Raji (cell line): ENCODE data around the gene BCL3.

Source experiments
- POLR2A ChIP-seq: IDR thresholded peaks from 2 replicates; pipeline ENCODE4 v1.6.1; 2011; ENCODE audit warnings: low read depth, low read length, control low read depth; ENCODE audit not compliant: insufficient read depth

The BCL3 gene

DNA sequence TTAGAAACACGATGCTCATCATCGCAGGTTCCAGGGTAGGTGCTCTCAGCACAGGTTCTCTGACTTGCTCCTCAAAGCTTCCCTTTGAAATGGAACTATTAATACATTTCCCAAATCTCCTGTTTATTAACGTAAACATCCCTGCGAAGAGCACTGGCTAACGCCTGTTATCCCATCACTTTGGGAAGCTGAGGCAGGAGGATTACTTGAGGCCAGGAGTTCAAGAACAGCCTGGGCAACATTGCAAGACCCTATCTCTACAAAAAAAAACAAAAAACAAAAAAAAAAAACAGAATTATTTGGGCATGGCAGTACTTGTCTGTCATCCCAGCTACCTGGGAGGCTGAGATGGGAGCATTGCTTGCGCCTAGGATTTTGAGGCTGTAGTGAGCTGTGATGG lies 30.9 kb upstream of the BCL3 start:
- no peak for TF ChIP-seq POLR2A

DNA sequence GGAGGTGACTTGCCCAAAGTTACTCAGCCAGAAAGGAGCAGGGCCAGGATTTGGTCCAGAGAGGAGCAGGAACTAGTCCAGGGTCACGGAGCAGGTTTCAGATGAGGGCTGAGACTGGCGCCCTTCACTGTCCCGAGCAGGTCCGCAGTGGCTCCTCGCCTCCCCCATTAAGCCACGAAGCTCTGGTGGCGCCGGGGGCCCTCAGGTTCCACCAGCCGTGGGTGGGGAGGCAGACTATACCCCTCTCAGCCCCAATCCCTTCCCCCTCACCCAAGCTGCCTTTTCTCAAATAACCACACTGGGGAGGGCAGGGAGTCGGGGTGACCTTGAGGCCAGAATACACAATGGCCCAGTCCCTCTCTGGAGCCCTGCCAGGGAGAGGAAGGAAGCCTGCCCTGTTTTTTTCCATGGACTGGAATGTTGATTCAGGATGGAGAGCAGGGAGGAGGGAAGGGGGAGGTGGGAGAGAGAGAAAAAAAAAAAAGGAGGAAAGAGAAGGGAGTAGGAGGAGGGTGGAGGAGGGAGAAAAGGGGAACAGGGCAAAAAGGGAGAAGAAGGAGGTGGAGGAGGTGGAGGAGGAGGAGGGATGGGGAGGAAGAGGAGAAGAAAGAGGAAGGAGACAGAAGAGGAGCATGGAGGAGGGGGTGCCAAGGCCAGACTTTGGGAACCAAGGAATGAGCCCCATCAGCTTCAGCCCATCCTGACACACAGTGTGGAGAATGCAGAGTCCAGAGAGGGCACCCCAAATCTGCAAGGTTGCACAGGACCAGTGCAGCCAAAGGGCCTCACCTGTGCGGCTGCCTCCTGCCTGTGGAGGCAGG lies 29.9 kb upstream of the BCL3 start:
- no peak for TF ChIP-seq POLR2A

DNA sequence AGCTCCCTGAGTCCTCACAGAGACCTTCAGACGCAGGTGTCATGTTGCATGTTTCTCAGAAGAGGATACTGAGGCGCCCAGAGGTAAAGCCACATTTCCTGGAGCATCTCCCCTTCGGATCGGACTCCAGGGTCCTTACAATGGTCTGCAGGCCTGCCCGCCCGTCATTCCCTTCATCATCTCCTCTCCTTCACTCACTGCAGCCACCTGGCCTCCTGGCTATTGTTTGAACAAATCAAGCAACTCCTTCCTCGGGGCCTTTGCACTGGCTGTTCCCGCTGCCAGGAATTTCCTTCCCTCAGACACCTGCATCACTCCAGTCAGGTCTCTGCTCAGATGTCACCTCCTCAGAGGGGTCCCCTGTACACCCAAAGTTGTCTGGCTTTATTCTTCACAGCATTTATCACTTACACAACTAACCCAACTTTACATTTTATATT lies 29.2 kb upstream of the BCL3 start:
- TF ChIP-seq POLR2A: no peak

DNA sequence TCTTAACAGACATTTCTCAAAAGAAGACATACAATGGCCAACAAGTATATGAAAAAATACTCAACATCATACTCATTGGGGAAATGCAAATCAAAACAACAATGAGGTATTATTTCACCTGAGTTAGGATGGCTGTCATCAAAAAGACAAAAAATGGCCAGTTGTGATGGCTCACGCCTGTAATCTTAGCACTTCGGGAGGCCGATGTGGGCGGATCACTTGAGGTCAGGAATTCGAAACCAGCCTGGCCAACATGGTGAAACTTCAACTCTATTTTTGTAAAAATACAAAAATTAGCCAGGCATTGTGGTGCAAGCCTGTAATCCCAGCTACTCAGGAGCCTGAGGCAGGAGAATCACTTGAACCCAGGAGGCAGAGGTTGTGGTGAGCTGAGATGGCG lies 27.6 kb upstream of the BCL3 start:
- TF ChIP-seq POLR2A: no peak

DNA sequence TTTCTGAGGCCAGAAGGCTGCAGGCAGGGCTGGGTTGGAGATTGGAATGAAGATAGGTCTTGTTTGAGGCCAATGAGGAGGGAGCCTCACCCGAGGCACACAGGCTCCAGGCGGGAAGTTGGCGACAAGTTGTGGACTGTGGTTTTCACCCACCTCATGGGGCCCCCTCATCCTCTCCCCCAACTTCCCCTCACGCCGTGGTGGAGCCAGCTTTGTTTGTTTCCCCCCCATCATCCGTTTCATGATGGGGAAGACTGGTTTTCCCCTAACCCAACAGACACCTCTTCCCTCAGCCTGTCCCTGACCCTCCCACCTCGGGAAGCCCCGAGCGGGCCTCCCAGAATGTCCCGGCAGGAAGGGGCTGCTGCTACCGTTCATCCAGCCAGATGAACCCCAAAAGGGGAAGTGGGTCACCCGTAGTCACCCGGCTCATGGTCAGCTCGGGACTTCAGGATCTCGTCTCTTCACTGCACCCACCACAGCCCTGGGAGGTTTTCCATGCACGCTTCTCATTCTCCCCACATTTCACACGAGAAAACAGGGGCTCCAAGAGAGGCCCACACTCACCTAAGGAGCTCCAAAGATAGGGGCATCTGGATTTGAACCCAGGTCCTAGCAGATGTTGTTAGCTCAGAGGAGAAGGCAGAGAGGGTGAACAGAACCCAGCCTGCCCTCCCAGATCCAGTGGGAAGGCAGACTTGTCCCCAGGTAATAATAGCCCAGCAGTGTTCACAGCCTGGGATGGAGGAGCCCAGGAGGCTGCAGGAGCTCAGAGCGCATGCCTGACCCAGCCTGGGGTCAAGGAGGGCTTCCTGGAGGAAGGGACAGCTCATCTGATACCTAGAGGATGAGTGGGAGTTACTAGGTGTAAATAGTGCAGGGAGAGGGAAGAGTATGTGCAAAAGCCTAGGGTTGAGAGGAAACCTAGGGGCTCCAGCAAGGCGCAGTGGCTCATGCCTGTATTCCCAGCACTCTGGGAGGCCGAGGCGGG lies 26.1 kb upstream of the BCL3 start:
- no peak for TF ChIP-seq POLR2A

DNA sequence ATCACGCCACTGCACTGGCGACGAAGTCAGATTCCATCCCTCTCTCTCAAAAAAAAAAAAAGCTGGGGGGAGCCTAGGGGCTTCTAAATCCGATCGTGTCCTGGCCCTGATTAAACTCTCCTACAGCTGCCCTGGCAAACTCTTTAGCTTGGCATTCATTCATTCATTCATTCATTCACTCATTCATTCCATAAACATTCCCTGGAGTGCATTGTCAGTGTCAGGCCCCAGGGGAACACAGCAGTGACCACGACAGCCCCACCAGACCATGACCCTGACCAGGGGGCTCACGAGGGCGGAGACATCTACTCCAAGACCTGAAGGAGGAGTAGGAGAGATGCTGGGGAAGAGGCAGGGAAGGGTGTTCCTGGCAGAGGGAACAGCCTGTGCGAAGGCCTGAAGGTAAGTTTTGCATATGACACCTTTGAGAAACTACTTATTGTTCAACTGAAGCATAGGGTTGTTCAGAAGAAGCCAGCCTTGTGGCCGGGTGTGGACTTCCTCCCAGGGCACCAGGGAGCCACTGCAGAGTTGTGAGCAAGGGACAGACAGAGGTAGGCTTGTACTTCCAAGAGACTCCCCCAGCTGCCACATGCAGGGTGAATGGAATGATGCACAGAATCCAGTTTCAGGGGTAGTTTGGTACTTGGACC lies 25.1 kb upstream of the BCL3 start:
- no peak for TF ChIP-seq POLR2A

DNA sequence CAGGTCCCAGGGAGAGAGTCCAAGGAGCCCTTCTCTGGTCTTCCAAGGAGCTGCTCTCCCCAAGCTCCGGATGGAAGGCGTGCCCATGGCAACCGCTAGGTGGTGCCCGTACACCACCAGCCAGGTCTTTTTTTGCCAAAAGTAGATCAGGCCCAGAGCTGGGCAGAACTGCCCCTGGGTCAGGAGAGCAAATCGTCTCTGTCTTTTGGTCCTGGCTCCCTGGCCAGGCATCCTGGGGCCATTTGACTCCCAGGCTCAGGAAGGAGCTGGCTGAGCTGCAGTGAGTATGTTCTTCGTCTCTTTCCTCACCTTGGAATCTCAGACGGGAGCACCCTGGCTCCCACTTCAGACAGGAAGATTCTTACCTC lies 24.6 kb upstream of the BCL3 start:
- TF ChIP-seq POLR2A: no peak

DNA sequence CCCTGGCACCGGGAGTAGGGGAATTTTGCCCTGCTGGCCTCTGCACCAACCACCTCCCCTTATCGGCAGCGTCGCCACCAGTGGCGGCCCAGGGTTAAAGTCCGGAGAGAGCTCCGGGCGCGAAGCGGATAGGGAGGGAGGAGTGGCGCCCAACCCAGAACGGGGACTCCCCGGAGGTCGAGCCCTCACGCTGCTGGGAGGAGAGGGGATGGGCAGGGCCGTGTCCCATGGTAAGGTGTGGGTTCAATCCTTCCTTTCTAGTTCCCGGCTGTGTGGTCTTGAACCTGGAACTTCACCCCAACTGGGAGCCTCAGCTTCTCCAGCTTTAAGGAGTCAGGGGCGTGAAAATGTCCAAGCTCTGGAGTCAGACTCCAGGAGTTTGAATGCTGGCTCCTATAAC lies 23.3 kb upstream of the BCL3 start:
- no peak for TF ChIP-seq POLR2A

DNA sequence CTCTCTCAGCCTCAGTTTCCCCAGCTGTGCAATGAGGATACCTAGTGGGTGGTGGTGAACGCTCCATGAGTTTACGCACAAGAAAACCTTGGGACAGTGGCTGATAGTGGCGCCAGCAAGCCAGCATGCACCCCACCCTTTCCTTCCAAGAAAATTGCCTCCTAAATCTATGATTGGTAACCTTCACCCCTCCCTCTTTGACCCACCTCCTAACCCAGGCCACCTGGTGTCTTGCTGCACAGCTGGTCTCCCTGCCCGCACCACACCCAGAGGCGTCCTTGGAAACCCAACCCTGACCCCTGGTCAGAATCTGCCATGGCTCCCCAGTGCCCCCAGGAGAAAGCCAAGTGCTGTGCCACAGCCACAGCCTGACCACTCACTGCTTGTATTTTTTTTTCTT lies 22.8 kb upstream of the BCL3 start:
- no peak for TF ChIP-seq POLR2A

DNA sequence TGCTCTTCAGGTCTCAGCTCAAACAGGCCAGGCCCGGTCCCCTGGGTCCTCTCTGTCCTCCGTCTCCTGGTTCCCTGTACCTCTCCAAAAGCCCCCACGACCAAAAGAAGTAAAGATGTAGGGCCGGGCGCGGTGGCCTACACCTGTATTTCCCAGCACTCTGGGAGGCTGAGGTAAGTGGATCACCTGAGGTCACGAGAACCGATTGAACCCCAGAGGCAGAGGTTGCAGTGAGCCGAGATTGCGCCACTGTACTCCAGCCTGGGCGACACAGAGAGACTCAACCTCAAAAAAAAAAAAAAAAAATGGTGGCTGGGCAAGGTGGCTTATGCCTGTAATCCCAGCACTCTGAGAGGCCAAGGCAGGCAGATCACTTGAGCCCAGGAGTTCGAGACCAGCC lies 22.0 kb upstream of the BCL3 start:
- TF ChIP-seq POLR2A: no peak

DNA sequence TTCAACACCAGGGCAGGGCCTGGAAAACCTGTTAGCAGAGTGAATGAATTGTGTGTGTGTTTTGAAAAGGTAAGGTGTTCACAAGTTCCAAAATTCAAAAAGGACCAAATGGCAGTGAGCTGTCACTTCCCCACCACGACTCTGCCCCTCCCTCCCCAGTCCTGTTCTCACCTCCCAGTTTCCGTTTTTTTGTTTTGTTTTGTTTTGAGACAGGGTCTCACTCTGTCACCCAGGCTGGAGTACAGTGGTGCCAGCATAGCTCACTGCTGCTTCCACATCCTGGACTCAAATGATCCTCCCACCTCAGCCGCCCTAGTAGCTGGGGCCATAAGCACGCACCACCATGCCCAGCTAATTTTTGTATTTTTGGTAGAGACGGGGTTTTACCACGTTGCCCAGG lies 20.3 kb upstream of the BCL3 start:
- TF ChIP-seq POLR2A: no peak

DNA sequence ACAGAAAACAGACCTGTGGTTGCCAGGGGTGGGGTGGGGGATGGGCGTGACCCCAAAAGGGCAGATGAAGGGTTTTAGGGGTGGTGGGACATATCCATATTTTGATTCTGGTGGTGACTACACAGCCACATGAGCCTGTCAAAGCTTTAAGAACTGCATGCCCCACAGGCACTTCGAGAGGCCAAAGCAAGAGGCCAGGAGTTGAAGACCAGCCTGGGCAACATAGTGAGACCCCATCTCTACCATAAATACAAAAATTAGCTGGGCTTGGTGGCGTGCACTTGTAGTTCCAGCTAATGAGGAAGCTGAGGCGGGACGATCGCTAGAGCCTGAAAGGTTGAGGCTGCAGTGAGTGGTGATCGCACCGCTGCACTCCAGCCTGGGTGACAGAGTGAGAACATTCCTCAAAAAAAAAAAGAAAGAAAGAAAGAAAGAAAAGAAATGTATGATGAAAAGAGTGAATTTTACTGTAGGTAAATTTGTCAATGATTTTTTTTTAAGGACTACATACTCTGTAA lies 18.9 kb upstream of the BCL3 start:
- TF ChIP-seq POLR2A: no peak

DNA sequence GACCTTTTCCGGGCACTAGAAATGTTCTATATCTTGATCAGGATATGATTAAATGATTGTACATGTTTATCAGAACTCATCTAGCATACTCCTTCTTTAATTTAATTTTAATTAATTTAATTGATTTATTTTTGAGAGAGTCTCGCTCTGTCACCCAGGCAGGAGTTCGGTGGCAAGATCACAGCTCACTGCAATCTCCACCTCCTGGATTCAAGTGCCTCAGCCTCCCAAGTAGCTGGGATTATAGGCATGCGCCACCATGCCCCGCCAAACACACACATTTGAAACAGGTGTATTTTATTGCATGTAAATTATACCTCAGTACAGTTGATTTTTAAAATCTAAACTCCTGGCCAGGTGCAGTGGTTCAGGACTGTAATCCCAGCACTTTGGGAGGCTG lies 17.4 kb upstream of the BCL3 start:
- no peak for TF ChIP-seq POLR2A

DNA sequence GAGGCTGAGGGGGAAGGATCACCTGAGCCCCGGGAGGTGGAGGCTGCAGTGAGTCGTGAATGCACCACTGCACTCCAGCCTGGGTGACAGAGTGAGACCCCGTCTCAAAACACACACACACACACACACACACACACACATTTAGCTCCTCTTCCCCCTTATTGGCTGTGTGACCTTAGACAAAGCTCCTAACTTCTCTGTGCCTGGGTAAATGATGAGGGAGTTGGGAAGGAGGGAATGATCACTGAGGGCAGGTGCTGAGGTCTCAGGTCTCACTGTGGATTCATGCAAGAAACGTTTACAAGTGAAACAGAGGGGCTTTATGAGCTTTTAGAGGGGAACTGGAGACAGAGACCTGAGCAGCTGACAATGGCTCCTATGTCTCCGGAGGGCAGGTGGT lies 16.9 kb upstream of the BCL3 start:
- TF ChIP-seq POLR2A: no peak

DNA sequence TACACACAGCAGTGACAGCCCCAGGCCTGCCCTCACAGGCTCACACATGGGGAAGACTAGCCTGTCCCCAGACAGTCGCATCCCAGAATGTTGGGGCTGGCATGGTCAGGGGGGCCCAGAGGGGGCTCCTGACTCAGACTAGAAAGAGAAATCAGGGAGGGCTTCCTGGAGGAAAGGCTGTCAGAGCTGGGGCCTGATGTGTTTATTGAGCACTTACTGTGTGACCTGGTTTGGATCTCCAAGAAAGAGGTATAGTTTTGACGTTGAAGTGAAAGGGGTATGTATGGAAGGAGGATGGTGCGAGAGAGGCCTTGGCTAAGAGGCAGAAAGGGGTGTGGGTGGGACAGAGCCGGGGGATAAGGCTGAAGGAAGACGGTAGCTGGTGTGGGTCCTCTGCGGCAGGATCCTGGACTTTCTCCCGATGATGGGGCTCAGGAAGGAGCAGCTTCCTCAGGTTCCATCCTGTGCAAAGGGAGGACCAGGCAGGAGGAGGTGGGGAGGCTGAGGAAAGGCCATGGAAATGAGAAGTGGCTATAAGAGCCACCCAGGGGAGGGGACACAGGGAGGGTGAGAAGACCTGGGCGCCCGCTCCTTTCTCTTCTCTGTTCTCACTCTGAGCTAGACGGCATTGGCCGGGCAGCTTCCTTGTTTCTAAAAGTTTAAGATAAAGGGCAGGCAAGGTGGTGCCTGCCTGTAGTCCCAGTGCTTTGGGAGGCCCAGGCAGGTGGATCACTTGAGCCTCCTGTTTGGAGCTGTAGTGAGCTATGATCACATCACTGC lies 16.1 kb upstream of the BCL3 start:
- TF ChIP-seq POLR2A: no peak

DNA sequence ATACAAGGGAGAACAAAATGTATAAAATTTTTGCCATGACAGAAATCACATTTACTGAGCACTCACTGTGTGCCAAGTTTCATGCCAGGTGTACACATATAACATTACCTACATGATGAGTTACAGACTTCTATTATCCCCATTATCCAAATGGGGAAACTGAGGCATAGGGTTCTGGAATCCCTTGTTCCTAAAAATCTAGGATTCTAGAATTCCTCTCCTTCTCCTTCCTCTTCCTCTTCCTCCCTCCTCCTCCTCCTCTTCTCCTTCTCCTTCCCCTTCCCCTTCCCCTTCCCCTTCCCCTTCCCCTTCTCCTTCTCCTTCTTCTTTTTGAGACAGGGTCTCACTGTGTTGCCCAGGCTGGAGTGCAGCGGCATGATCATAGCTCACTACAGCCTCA lies 14.2 kb upstream of the BCL3 start:
- TF ChIP-seq POLR2A: no peak
